Fibroblast of the aortic adventitia (primary cell): ENCODE measurements around the gene DNAH6. TPM values are rescaled to one million over a fixed set of nuclear protein-coding genes. Genes with fewer than 3 reads are reported as not detected.

Source experiments
- DNase-seq: peaks from one replicate; pipeline ENCODE4 v3.0.0-alpha.2; 2010; ENCODE audit warnings: low read depth
- H3K4me3 ChIP-seq: 2 replicates; pipeline ENCODE4 v1.5.1; 2011; ENCODE audit warnings: low read depth, mild to moderate bottlenecking, control low read depth, low read length, moderate library complexity
- CTCF ChIP-seq: IDR thresholded peaks from 2 replicates; pipeline ENCODE4 v1.5.1; 2011; ENCODE audit warnings: mild to moderate bottlenecking, low read length, control low read depth, inconsistent platforms; ENCODE audit not compliant: insufficient read depth
- total RNA-seq: library from RNA; depleted of rRNA; stranded (reverse); fragments of >200 nt; gene quantifications from 2 replicates; pipeline ENCODE4 v1.2.3, GENCODE V29; 2012; ENCODE audit warnings: low replicate concordance

The DNAH6 gene
- total RNA-seq, 1 donor = under 0.01 TPM

- no peak for TF ChIP-seq CTCF
- no peak overlapping the region for H3K4me3 ChIP-seq
- no peak for DNase-seq
Measured at GRCh38 chr2:84702941-84703340, 186.6 kb downstream of the DNAH6 start.

GRCh38 chr2:84703831-84704230 is 187.5 kb downstream of the DNAH6 start:
- no peak for DNase-seq
- no peak overlapping the region for H3K4me3 ChIP-seq
- TF ChIP-seq CTCF = no peak

GRCh38 chr2:84704505-84705244 is 188.4 kb downstream of the DNAH6 start:
- H3K4me3 ChIP-seq = no peak overlapping the region
- TF ChIP-seq CTCF = no peak
- DNase-seq = peak; percentile 51

- no peak for TF ChIP-seq CTCF
- DNase-seq = no peak
- no peak overlapping the region for H3K4me3 ChIP-seq
Measured at GRCh38 chr2:84705858-84706257, 189.6 kb downstream of the DNAH6 start.

GRCh38 chr2:84708442-84708841 is 192.1 kb downstream of the DNAH6 start:
- no peak overlapping the region for H3K4me3 ChIP-seq
- TF ChIP-seq CTCF = no peak
- DNase-seq = no peak

GRCh38 chr2:84711651-84712050 is 195.4 kb downstream of the DNAH6 start:
- no peak overlapping the region for H3K4me3 ChIP-seq
- DNase-seq = no peak
- TF ChIP-seq CTCF = no peak

GRCh38 chr2:84713441-84713840 is 197.1 kb downstream of the DNAH6 start:
- DNase-seq = no peak
- H3K4me3 ChIP-seq = no peak overlapping the region
- no peak for TF ChIP-seq CTCF
